Neural crest cell (in vitro differentiated cells): ENCODE results near the gene RNF224. TPM values are rescaled to one million over a fixed set of nuclear protein-coding genes. Genes with fewer than 3 reads are reported as not detected.

ENCODE experiments used
- DNase-seq: peaks from one replicate; pipeline ENCODE4 v3.0.0; 2021; ENCODE audit warnings: low read depth, mixed read lengths, low spot score
- H3K27ac Mint-ChIP-seq: one replicate; pipeline ENCODE4 v1.8.0; 2021; ENCODE audit warnings: mild to moderate bottlenecking, mixed read lengths; ENCODE audit not compliant: unreplicated experiment
- H3K27me3 Mint-ChIP-seq: 2 replicates; pipeline ENCODE4 v1.8.0; 2021; ENCODE audit warnings: low read depth, mild to moderate bottlenecking, mixed read lengths
- H3K36me3 Mint-ChIP-seq: 2 replicates; pipeline ENCODE4 v1.8.0; 2021; ENCODE audit warnings: low read depth, mild to moderate bottlenecking, mixed read lengths
- H3K4me1 Mint-ChIP-seq: 2 replicates; pipeline ENCODE4 v1.8.0; 2021; ENCODE audit warnings: mixed read lengths
- H3K4me3 Mint-ChIP-seq: one replicate; pipeline ENCODE4 v1.8.0; 2021; ENCODE audit warnings: mild to moderate bottlenecking, mixed read lengths
- H3K9me3 Mint-ChIP-seq: 2 replicates; pipeline ENCODE4 v1.8.0; 2021; ENCODE audit warnings: mixed read lengths
- CTCF ChIP-seq: fragments of 200-600 bp; sonication (generic); conservative IDR thresholded peaks from 2 replicates; pipeline ENCODE4 v1.5.0; 2021; ENCODE audit warnings: antibody characterized with exemption, mild to moderate bottlenecking
- total RNA-seq: library from RNA; stranded (reverse); gene quantifications from 2 replicates; pipeline ENCODE4 v1.2.1, GENCODE V29; 2021

RNF224 gene
- total RNA-seq, 1 donor from 2014 or later, result not detected

GRCh38 chr9:137217276-137218211 is 9.8 kb upstream of the RNF224 start:
- no peak for TF ChIP-seq CTCF
- DNase-seq, result no peak
- Mint-ChIP-seq H3K27ac (no peak overlapping the region), H3K4me1 (no peaks in the 10 kb centered on the region), H3K4me3 (peak overlapping the region; percentile 54), H3K36me3 (peaks cover 2% of the 10 kb centered on the region), H3K9me3 (no peaks in the 10 kb centered on the region), H3K27me3 (no peaks in the 10 kb centered on the region)

- DNase-seq, result no peak
- no peak overlapping the region for H3K27ac Mint-ChIP-seq
- no peaks in the 10 kb centered on the region for H3K36me3 Mint-ChIP-seq
- peak overlapping the region; percentile 57 for H3K4me3 Mint-ChIP-seq
- H3K9me3 Mint-ChIP-seq, result no peaks in the 10 kb centered on the region
- no peaks in the 10 kb centered on the region for H3K4me1 Mint-ChIP-seq
- TF ChIP-seq CTCF, result no peak
- peaks cover 2% of the 10 kb centered on the region for H3K27me3 Mint-ChIP-seq
Observed at GRCh38 chr9:137218212-137218753, 9.0 kb upstream of the RNF224 start.

GRCh38 chr9:137218754-137219271 is 8.5 kb upstream of the RNF224 start:
- Mint-ChIP-seq H3K27me3 (peaks cover 2% of the 10 kb centered on the region), H3K9me3 (no peaks in the 10 kb centered on the region), H3K4me1 (no peaks in the 10 kb centered on the region), H3K36me3 (no peaks in the 10 kb centered on the region), H3K4me3 (peak overlapping the region; percentile 57), H3K27ac (no peak overlapping the region)
- no peak for DNase-seq
- TF ChIP-seq CTCF, result no peak

- no peaks in the 10 kb centered on the region for H3K4me1 Mint-ChIP-seq
- DNase-seq, result no peak
- H3K4me3 Mint-ChIP-seq, result peak overlapping the region; percentile 49
- H3K27me3 Mint-ChIP-seq, result peaks cover 2% of the 10 kb centered on the region
- no peak overlapping the region for H3K27ac Mint-ChIP-seq
- TF ChIP-seq CTCF, result no peak
- no peaks in the 10 kb centered on the region for H3K36me3 Mint-ChIP-seq
- no peaks in the 10 kb centered on the region for H3K9me3 Mint-ChIP-seq
Observed at GRCh38 chr9:137219757-137220316, 7.5 kb upstream of the RNF224 start.

- TF ChIP-seq CTCF, result no peak
- Mint-ChIP-seq H3K27me3 (peaks cover 2% of the 10 kb centered on the region), H3K4me1 (no peaks in the 10 kb centered on the region), H3K27ac (no peak overlapping the region), H3K36me3 (no peaks in the 10 kb centered on the region), H3K4me3 (peak overlapping the region; percentile 54), H3K9me3 (no peaks in the 10 kb centered on the region)
- no peak for DNase-seq
Observed at GRCh38 chr9:137220317-137221094, 6.8 kb upstream of the RNF224 start.
